Left lobe of liver (tissue), 2 donors: ENCODE results near the gene ZCWPW1. TPM values are rescaled to one million over a fixed set of nuclear protein-coding genes. Genes with fewer than 3 reads are reported as not detected.
"Not testable (repeated sequence)": the region's sequence is repeated elsewhere in the genome, so short reads cannot be mapped to it uniquely, and the experiment has no call there.

Source experiments
- ATAC-seq: fragments of 200-7000 bp; cut with Tn5 transposase; one replicate; pipeline ENCODE4 v1.9.1; 2020; ENCODE audit warnings: mild to moderate bottlenecking, moderate library complexity
- DNase-seq: peaks from one replicate; pipeline ENCODE4 v3.0.0-alpha.2; 2020; ENCODE audit warnings: low spot score
- total RNA-seq: library from RNA; stranded (reverse); gene quantifications from one replicate; pipeline ENCODE4 v1.2.1, GENCODE V29; 2021
- donor health status: DM: no; HTN: no; CAD: no; lungs with moderate emphysema.
- donor health status: DM: no; HTN: yes; CAD: no.

Gene ZCWPW1
- total RNA-seq, 1 donor from 2014 or later, result 4.4 TPM

DNA sequence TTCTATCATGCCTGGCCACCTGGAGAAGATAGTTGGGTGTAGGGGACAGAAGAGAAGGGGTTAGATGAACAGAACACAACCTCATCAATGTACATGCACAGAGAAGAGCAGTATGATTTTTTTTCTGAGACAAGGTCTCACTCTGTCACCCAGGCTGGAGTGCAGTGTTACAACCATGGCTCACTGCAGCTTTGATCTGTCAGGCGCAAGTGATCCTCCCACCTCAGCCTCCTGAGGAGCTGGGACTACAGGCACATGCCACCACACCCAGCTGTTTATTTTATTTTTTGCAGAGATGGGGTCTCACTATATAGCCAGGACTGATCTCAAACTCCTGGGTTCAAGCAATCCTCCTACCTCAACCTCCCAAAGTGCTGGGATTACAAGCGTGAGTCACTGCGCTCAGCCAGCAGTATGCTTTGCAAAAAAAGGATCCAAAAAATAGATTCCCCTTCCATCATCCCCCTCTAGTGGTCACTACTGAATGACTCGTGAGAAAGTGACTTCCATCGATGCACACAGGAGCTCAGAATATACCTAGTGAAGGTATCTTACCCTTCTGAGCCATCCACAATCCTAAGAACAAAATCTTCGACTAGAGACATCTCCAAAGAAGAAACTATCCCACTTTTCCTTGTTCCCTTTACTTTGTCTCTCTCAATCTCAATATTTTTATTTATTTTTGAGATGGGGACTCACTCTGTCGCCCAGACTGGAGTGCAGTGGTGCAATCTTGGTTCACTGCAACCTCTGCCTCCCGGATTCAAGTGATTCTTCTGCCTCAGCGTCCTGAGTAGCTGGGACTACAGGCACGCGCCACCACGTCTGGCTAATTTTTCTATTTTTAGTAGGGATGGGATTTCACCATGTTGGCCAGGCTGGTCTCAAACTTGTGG, 21.0 kb downstream of the ZCWPW1 start:
- DNase-seq, result no peak
- peak; percentile 92 for ATAC-seq

DNA sequence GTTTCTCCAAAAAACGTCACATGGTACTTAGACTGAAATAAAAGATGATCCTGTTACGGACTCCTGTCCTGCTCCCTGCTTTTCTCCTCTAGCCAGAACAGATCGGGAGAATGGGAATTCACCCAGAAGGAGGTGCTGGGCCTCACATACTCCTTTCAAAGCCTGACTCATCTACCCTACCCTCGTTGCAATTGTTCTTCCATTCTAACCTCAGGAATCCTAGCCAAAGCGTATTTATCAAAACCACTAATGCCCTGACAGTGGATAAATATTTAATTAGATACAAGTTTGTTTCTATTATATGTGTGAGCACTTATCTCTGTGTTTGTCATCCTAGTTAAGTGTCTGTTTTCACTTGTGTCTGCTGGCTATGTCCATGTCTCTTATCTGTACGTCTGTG, 21.7 kb downstream of the ZCWPW1 start:
- DNase-seq (no peak), ATAC-seq (no peak)

DNA sequence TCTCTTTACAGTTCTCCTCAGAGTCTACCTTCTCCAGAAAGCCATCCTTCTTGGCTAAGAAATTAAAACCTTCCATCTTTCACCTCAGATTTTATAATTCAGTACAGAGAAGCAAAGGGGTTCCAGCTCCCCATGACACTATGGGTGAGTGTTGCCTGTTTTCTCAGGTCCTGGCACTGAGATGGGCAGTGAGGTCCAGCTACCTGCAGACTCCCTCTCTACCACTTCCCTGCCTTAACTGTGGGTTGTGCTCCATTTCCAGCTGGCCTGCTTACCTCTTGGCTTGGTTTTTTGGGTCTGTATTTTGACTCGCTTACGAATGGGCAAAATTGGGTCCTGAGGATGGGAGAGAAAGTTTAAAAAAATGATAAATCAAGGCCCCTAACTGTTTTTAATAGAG, 26.3 kb downstream of the ZCWPW1 start:
- DNase-seq, result no peak
- no peak for ATAC-seq

DNA sequence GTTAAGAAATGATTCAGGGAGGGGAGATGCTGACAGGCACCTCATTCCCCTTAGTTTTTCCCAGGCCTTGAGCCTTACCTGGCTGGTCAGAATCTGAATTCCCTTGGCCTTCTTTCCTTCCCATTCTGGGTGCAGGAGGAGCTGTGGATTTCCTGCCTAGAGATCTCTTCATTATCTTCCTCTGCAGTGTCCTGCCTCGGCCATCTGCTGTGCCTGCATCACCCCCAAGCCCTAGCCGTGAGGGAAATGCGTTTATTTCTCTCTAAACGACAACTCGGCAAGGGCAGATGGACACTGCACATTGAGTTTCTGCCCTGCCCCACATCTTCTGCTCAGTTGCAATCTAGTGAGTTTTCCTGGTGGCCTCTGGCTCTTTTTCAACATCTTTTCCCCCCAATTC, 26.7 kb downstream of the ZCWPW1 start:
- DNase-seq (no peak), ATAC-seq (no peak)

DNA sequence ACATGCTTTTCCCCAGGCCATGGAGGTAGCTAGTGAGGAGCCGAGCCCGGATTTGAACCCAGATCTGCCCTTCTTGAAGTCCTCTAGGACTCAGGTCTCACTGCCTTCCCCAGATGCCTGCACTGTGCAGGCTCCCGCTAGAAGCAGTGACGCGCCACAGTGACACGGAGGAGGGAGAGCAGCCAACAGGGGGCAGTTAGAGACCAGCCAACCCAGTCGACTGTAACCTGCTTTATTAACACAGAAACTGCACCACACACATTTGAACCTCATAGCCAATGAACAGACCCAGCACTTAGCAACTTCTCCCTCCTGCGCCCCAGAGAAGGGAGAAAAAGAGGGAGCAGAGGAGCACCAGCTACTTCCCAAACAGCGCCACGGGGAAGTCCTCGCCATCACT, 27.8 kb downstream of the ZCWPW1 start:
- DNase-seq (no peak), ATAC-seq (no peak)

DNA sequence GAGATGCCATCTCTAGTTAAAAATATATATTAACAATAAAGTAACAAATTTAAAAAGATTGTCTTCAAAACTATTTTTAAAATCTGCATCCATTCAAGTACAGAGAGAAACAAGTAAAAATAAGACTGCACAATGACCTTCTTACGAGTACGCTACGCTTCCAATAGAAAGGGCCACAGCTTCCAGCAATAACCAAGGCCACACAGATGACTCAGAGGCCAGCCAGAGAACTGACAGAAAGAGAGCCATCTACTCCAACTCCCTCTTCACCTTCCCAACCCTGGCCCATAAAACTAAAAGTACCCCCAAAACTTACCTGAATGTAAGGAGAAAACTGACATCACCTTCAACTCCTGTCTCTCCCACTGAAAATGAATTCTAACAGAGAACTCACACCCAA, 28.5 kb downstream of the ZCWPW1 start:
- no peak for DNase-seq
- ATAC-seq, result no peak

DNA sequence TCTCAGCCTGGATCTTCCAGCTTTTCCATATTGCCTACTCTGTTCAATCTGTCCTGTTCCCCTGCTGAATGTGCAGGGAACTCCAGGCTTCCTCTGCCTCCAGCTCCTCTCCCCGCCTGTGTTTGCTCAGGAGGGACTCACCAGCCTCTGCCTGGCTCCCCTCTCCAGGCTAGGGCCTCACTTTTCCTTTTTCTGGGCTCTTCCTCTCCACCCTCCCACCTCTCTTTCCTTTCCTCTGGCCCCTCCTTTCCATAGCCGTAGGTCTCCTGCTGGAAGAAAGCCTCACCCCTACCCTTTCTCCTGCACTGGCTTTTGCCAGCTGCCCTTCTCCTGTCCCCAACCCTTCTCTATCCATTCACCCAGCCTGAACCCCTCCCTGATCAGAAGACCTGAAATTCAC, 30.3 kb downstream of the ZCWPW1 start:
- ATAC-seq, result no peak
- DNase-seq, result no peak

DNA sequence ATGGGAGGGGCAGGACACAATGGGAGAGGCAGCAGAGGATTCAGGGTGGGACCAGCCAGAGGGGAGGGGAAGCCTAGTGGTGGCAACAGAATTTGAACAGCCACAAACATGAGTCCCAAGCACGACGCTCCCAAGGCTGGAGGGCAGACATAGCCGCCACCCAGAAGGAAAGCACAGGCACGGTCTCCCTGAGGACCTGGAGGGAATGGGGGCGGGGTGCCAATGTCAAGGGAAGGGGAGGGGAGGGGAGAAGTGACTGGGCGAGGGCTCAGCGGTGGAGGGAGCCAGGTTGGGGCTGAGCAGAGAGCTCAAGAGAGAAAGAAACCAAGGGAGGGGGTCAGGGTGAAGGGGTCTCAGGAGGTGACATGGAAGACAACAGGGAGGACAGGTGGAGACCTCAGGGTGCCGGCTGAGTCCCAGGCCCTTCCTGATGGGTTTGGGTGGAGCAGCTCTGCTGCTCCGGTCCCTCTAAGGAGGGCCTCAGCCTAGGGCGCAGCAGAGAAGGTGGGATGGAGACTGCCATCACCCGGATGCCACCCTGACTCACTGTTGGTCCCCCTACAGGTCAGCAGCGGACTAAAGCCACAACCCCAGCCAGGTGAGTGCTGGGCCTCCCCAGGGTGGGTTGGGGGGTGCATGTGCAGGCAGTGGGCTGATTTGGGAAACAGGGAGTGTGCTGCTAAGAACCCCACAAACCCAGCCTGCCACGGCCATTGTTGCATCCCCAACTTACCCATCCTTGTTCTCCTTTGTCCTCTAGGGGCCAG, 31.0 kb downstream of the ZCWPW1 start:
- DNase-seq (no peak), ATAC-seq (no peak)

DNA sequence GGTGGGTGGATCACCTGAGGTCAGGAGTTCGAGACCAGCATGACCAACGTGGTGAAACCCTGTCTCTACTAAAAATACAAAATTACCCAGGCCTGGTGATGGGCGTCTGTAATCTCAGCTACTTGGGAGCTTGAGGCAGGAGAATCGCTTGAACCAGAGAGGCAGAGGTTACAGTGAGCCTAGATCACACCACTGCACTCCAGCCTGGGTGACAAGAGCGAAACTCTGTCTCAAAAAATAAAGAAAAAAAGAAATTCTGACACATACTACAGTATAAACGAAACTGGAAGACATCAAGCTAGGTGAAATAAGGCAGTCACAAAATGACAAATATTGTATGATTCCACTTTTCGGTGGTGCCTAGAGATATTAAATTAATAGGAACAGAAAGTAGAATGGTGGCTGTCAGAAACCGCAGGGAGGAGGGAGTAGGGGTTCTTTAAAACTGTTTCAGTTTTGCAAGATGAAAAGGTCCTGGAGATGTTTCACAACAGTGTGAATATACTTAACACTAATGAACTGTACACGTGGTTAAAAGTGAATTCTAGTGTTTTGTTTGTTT, 32.0 kb downstream of the ZCWPW1 start:
- DNase-seq, result no peak
- ATAC-seq, result peak; percentile 29

DNA sequence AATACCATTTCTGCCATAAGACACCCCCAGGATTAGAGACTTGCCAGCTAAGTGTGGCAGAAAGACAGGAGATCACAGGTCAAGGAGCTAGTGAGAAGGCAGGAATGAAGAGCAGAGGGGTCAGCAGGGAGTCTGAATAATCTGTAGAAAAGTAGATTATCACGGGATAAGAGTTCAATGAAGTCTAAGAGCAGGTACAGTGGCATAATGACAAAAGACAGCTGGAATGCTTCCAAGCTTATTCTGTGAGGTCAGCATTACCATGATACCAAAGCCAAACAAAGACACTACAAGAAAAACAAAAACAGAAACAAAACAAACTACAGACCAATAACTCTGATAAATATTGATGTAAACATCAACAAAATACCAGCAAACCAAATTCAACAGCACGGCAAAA, 34.4 kb downstream of the ZCWPW1 start:
- ATAC-seq, result no peak

DNA sequence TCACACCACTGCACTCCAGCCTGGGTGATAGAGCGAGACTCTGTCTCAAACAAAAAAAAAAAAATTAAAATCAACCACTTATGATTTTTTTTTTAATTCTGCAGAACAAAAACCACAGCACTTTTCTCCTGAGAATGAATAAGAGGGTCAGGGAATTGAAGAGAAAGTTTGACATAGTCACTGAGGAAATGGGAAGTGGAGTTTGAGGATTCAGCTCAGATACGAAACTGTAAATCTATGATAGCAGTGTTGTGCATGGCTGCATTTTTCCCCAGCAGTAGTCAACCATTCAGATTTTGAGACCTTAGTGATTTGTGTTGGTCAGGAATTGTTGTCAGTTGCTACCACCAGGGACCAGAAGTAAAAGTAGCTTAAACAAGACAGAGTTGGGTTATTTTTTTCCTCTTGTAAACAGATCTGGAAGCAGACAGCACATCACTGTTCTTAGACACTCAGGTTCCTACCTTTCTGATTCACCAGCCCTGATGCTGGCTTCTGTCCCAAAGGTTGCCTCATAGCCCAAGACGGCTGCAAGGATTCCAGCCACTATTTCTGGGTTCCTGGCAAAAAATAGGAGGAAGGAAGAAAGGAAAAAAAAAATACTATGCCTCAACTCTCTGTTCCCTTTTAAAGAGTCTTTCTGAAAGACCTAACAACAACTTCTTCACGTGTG, 35.1 kb downstream of the ZCWPW1 start:
- ATAC-seq (no peak), DNase-seq (no peak)

More for the DNA sequence above, 34.4 kb downstream of the ZCWPW1 start:
- no peak for DNase-seq

DNA sequence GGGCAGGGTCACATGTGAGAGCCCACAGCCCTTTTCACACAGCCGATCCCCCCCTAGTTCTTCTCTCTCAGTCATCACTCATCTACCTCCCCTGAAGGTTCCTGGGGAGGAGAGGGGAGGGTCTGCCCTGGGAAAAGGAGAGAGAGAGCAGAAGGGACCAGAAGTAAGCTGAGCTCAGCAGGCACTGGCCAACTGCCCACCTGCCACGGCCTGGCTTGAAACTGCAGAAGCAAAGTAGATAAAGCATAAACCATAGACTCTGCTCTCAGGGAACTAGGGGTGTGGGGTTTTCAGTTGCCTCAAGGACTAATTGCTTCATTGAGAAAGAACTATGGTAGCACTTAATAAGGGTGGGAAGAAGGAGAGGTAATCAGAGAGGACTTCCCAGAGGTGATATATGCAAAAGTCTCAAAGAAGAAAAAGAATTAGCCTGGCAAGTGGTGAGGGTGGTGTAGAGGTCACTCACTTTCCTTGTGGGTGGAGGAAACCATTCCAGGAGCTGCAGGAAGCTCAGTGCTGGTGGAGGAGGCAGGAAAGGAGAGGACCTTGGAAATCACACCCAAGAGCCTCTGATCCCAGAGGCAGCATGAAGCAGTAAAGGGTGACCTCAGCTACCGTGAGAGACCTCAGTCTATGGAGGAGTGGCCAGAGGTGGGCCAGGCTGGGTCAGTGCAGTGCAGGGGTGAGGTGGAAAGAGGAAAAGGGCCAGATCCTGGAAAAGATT, 38.1 kb downstream of the ZCWPW1 start:
- DNase-seq (no peak), ATAC-seq (no peak)

DNA sequence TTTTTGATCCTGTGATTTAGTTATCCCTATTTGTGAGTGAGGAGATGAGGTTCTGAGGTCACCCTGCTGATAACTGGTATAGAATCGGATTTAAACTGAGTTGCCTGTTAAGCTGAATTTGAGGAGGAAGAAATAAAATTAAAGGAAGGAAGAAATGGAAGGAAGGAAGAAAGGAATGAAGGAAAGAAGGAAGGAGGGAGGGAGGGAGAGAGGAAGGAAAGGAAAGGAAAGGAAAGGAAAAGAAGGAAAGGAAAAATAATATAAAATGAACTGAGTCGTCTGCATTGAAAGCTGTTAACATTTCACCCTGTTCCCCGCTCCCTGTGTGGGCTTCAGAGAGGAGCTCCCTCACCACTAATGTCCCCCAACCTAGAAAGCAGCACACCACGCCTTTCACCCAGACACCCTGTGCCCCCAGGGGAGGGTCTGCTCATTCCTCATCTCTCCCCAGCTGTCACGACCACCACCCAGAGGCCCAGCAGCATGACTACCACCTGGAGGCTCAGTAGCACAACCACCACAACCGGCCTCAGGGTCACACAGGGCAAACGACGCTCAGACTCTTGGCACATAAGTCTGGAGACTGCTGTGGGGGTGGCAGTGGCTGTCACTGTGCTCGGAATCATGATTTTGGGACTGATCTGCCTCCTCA, 38.9 kb downstream of the ZCWPW1 start:
- no peak for ATAC-seq
- DNase-seq, result no peak

DNA sequence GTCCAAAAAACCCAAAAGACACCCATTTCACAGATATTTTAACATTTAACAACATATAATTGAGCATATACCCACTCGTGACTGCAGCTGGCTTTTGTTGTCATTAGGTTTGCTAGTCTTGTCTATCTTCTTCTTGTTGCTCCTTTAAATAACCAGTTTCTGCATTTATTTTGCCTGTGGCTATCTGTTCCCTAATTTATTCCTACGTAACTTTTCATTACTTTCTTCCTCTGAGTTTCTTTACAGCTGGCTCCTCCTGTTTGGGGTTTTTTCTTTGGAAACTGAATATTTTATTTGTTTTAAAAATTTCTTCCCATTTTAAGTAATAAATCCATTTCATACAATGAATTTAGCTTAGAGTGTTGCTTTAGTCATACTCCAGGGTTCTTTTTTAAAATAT, 40.8 kb downstream of the ZCWPW1 start:
- no peak for DNase-seq
- ATAC-seq, result no peak

DNA sequence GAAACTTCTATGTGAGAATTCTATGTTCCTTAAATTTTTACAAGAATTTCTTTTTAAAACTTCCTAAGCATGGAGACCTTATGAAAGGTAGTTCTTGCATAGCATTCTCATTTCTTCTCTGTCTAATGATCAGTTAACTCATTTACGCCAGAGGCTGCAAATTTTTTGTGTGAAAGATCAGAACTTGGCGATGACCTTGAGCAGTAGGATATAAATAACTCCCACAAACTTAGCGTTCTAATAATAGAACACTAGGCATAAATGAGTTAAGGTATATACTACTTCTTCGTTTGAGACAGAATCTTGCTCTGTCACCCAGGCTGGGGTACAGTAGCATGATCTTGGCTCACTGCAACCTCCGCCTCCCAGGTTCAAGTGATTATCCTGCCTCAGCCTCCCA, 41.6 kb downstream of the ZCWPW1 start:
- no peak for ATAC-seq
- no peak for DNase-seq

DNA sequence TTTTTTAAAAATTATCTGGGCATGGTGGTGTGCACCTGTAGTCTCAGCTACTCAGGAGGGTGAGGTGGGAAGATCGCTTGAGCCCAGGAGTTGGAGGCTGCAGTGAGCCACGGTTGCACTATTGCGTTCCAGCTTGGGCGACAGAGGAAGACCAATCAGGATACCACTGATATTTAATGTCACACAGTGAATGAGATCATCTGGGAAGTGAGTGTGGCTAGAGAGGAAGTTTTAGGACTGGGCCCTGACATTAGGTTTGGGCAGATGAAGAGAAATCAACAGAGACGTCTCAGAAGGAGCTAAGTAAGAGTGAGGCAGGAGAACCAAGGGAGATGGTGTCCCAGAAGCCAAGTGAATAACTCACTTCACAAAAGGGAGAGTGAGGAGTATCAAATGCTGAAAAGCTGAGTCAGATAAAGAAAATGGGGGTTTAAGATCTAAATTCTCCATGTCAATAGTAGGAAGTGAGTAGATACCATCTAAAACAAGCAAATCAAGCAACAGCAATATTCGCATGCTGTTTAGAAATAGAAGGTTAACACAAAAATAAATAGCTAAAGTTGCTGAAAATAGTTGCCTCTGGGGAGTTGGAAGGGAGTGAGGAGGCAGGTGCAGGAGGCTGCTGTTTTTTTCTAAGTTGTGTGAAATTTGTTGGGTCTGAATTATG, 43.7 kb downstream of the ZCWPW1 start:
- no peak for ATAC-seq
- DNase-seq, result no peak

DNA sequence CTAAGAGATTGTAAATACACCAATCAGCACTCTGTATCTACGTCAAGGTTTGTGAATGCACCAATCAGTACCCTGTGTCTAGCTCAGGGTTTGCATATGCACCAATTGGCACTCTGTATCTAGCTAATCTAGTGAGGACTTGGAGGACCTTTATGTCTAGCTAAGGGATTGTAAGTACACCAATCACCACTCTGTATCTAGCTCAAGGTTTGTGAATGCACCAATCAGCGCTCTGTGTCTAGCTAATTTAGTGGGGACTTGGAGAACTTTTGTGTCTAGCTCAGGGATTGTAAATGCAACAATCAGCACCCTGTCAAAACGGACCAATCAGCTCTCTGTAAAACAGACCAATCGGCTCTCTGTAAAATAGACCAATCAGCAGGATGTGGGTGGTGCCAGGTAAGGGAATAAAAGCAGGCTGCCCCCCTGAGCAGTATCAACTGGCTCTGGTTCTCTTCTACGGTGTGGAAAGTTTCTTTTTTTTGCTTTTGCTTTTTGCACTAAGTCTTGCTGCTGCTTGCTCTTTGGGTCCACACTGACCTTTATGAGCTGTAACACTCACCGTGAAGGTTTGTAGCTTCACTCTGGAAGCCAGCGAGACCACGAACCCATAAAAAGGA, 46.2 kb downstream of the ZCWPW1 start:
- ATAC-seq, DNase-seq: not testable (repeated sequence)

DNA sequence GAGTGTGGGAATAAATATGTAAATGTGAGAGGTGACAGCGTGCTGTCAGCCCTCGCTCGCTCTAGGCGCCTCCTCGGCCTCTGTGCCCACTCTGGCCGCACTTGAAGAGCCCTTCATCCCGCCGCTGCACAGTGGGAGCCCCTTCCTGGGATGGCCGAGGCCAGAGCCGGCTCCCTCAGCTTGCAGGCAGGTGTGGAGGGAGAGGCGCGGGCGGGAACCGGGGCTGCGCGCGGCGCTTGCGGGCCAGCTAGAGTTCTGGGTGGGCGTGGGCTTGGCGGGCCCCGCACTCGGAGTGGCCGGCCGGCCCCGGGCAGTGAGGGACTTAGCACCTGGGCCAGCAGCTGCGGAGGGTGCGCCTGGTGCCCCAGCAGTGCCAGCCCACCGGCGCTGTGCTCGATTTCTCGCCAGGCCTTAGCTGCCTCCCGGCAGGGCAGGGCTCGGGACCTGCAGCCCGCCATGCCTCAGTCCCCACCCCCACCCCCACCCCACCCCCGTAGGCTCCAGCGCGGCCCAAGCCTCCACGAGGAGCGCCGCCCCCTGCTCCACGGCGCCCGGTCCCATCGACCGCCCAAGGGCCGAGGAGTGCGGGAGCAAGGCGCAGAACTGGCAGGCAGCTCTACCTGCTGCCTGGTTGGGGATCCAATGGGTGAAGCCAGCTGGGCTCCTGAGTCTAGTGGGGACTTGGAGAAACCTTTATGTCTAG, 46.8 kb downstream of the ZCWPW1 start:
- not testable (repeated sequence) for ATAC-seq, DNase-seq
